HepG2 (cell line): Measurements from ENCODE around the gene ALCAM. TPM values are rescaled to one million over a fixed set of nuclear protein-coding genes. Genes with fewer than 3 reads are reported as not detected.

Source experiments
- ATAC-seq: fragments of 200-7000 bp; cut with Tn5 transposase; 3 replicates; pipeline ENCODE4 v1.9.1; 2020; ENCODE audit warnings: mild to moderate bottlenecking, moderate library complexity
- BruUV-seq: library from RNA; stranded (reverse); fragments of 400-500 nt; replicated peaks from 2 replicates; lab custom pipeline; 2021; lab: Mats Ljungman, UMichigan
- CTCF ChIA-PET: fragments of 300-600 bp; formaldehyde crosslinking; extraction: SDS; loops from one replicate; lab custom pipeline; 2021; ENCODE audit warnings: low total read pairs, inconsistent platforms, low intra/inter-chr PET ratio; lab: Yijun Ruan, JAX
- POLR2A ChIA-PET: fragments of 350-600 bp; sonication (Branson Sonifier 250); formaldehyde crosslinking; loops from one replicate; lab custom pipeline; 2020; ENCODE audit warnings: antibody characterized with exemption, inconsistent platforms; lab: Yijun Ruan, JAX
- DNase-seq: peaks from one replicate; pipeline ENCODE4 v3.0.0-alpha.2; 2015; ENCODE audit warnings: low spot score
- FAIRE-seq: peaks from 3 replicates; lab custom pipeline; 2011; peaks lifted over from hg19 to GRCh38; lab: Jason Lieb, UNC
- H2AFZ ChIP-seq: one replicate; pipeline ENCODE4 v1.6.1; 2011; ENCODE audit warnings: low read length, inconsistent platforms
- H3K27ac ChIP-seq: fragments of 300-600 bp; 3 replicates; pipeline ENCODE4 v1.8.0; 2011; ENCODE audit warnings: mixed run types, mild to moderate bottlenecking, mixed read lengths, low read length, inconsistent platforms; ENCODE audit not compliant: insufficient read depth; ENCODE audit errors: extremely low read length
- H3K27me3 ChIP-seq, 2 experiments: fragments of 200-600 bp in 1 of 2; 2 replicates in 1 of 2; 3 replicates in 1 of 2; pipeline versions ENCODE4 v1.6.0 to v1.8.0; 2011; ENCODE audit warnings: low read length in 2 of 2, mild to moderate bottlenecking in 2 of 2, moderate library complexity in 2 of 2, inconsistent platforms in 1 of 2; ENCODE audit not compliant: insufficient read depth in 2 of 2, control insufficient read depth in 1 of 2
- H3K36me3 ChIP-seq, 2 experiments: fragments of 200-600 bp in 1 of 2; replicated peaks in 1 of 2; 2 replicates in 1 of 2; 3 replicates in 1 of 2; pipeline versions ENCODE4 v1.5.1 to v1.8.0; 2011; ENCODE audit warnings: low read length in 2 of 2, inconsistent platforms in 1 of 2; ENCODE audit not compliant: insufficient read depth in 2 of 2, control insufficient read depth in 1 of 2
- H3K4me1 ChIP-seq: 2 replicates; pipeline ENCODE4 v1.5.1; 2012; ENCODE audit warnings: low read length, inconsistent platforms; ENCODE audit not compliant: insufficient read depth
- H3K4me2 ChIP-seq: 2 replicates; pipeline ENCODE4 v1.6.0; 2011; ENCODE audit warnings: low read depth, low read length, inconsistent platforms
- H3K4me3 ChIP-seq, 3 experiments: fragments of 200-600 bp in 1 of 3; sonication (generic), shearing (Covaris generic) in 1 of 3; replicated peaks in 1 of 3; 2 replicates each; pipeline ENCODE4 v1.5.1; 2011 to 2016; ENCODE audit warnings: low read length in 3 of 3, inconsistent platforms in 2 of 3, low read depth in 2 of 3, mild to moderate bottlenecking in 2 of 3, control low read depth in 1 of 3, mixed read lengths in 1 of 3; ENCODE audit not compliant: insufficient read depth in 1 of 3
- H3K79me2 ChIP-seq: one replicate; pipeline ENCODE4 v1.6.1; 2011; ENCODE audit warnings: low read length, inconsistent platforms; ENCODE audit not compliant: insufficient read depth
- H3K9ac ChIP-seq: 2 replicates; pipeline ENCODE4 v1.6.0; 2011; ENCODE audit warnings: mild to moderate bottlenecking, low read depth, low read length, inconsistent platforms; ENCODE audit not compliant: insufficient read depth
- H3K9me3 ChIP-seq: 2 replicates; pipeline ENCODE4 v1.5.1; 2012; ENCODE audit warnings: mild to moderate bottlenecking, low read length
- H4K20me1 ChIP-seq: 2 replicates; pipeline ENCODE4 v1.6.0; 2011; ENCODE audit warnings: inconsistent platforms, mild to moderate bottlenecking, low read length, moderate library complexity; ENCODE audit not compliant: insufficient read depth
- BRCA1 ChIP-seq: sonication (generic); formaldehyde crosslinking; IDR thresholded peaks from 2 replicates; pipeline ENCODE4 v1.4.0; 2020; ENCODE audit warnings: missing genetic modification reagents
- CENPBD1 ChIP-seq: sonication (generic); formaldehyde crosslinking; IDR thresholded peaks from 2 replicates; pipeline ENCODE4 v1.8.0; 2022; ENCODE audit warnings: missing genetic modification reagents, low read depth, mild to moderate bottlenecking, borderline replicate concordance
- CHCHD3 ChIP-seq: sonication (generic); formaldehyde crosslinking; IDR thresholded peaks from 2 replicates; pipeline ENCODE4 v1.8.0; 2022; ENCODE audit warnings: mild to moderate bottlenecking, missing genetic modification reagents, moderate library complexity
- HES4 ChIP-seq: sonication (generic); formaldehyde crosslinking; IDR thresholded peaks from 2 replicates; pipeline ENCODE4 v1.9.0; 2021; ENCODE audit warnings: mild to moderate bottlenecking, missing genetic modification reagents, borderline replicate concordance
- MXD4 ChIP-seq: IDR thresholded peaks from 2 replicates; pipeline ENCODE4 v1.6.1; 2016; ENCODE audit warnings: mild to moderate bottlenecking, missing biosample characterization, missing genetic modification reagents
- PITX1 ChIP-seq: sonication (generic); formaldehyde crosslinking; IDR thresholded peaks from 2 replicates; pipeline ENCODE4 v1.5.1; 2020; ENCODE audit warnings: mild to moderate bottlenecking, missing genetic modification reagents
- TBL1XR1 ChIP-seq: fragments of 150-350 bp; IDR thresholded peaks from 2 replicates; pipeline ENCODE4 v1.6.1; 2014; ENCODE audit warnings: borderline replicate concordance, low read length; ENCODE audit not compliant: partially characterized antibody
- TBP ChIP-seq: sonication (generic); formaldehyde crosslinking; IDR thresholded peaks from 2 replicates; pipeline ENCODE4 v1.5.0; 2020; ENCODE audit warnings: missing genetic modification reagents
- TRIM22 ChIP-seq: fragments of 450-650 bp; IDR thresholded peaks from 2 replicates; pipeline ENCODE4 v1.6.1; 2017
- ZNF101 ChIP-seq: sonication (generic); formaldehyde crosslinking; IDR thresholded peaks from 2 replicates; pipeline ENCODE4 v1.4.0; 2020; ENCODE audit warnings: mild to moderate bottlenecking, low read depth, missing genetic modification reagents, borderline replicate concordance
- ZNF605 ChIP-seq: sonication (generic); formaldehyde crosslinking; IDR thresholded peaks from 2 replicates; pipeline ENCODE4 v1.8.0; 2022; ENCODE audit warnings: mild to moderate bottlenecking, missing genetic modification reagents
- ZNF691 ChIP-seq: sonication (generic); formaldehyde crosslinking; IDR thresholded peaks from 2 replicates; pipeline ENCODE4 v1.4.0; 2020; ENCODE audit warnings: missing genetic modification reagents, low read depth, mild to moderate bottlenecking, borderline replicate concordance
- ZNF724P ChIP-seq: sonication (generic); formaldehyde crosslinking; IDR thresholded peaks from 2 replicates; pipeline ENCODE4 v1.8.0; 2022; ENCODE audit warnings: missing genetic modification reagents, borderline replicate concordance
- ZNF761 ChIP-seq: sonication (generic); formaldehyde crosslinking; conservative IDR thresholded peaks from 2 replicates; pipeline ENCODE4 v1.4.0; 2020; ENCODE audit warnings: mild to moderate bottlenecking, missing genetic modification reagents
- WGBS: methylation state at CpG from one replicate; pipeline ENCODE4 v1.1.6; 2017; ENCODE audit warnings: low lambda C conversion rate; 5-methylcytosine and 5-hydroxymethylcytosine counted together
- in situ Hi-C: cut with HindIII; loops from 2 replicates; pipeline ENCODE4 v1.10.0; 2017; ENCODE audit warnings: low pct_unique_long_range_greater_than_20kb; ENCODE audit not compliant: extremely low pct_ligation_motif_present
- intact Hi-C: fragments of 100-400 bp; cut with micrococcal nuclease; formaldehyde crosslinking; loops from one replicate; pipeline ENCODE4 v1.10.0; 2022; ENCODE audit not compliant: unreplicated experiment
- polyA plus RNA-seq, 8 experiments: library from polyadenylated mRNA; depleted of rRNA in 3 of 8; stranded (reverse) in 7 of 8; unstranded in 1 of 8; fragments of >200 nt; fragmentation: Illumina TruSeq in 4 of 8; extraction: Trizol in 4 of 8; gene quantifications; 2 replicates each; pipeline versions ENCODE4 v1.2.1 to v1.2.3, GENCODE V29; 2011 to 2016; ENCODE audit warnings: low read depth in 4 of 8, missing spikeins in 1 of 8, mixed read lengths in 1 of 8; ENCODE audit not compliant: insufficient read depth in 1 of 8
- total RNA-seq, 5 experiments: library from RNA; depleted of rRNA; stranded (reverse); fragments of >200 nt; fragmentation: Illumina TruSeq; extraction: Trizol; gene quantifications; 2 replicates each; pipeline ENCODE4 v1.2.3, GENCODE V29; 2016; ENCODE audit warnings: low read depth in 1 of 5

ALCAM gene
- total and polyA plus RNA-seq, 2 of the 13 experiments (the other 11 are each of a cell fraction or from before 2014, with no cell fraction given) = 26.0 to 33.1 TPM

GRCh38 chr3:105614288-105615030 lies 247.8 kb downstream of the ALCAM start:
- Histone ChIP-seq H3K79me2 (no peaks in the 10 kb centered on the region), H3K4me3 (no peak overlapping the region), H3K9me3 (no peaks in the 10 kb centered on the region), H3K27ac (no peak overlapping the region), H3K4me1 (no peaks in the 10 kb centered on the region), H2AFZ (no peak overlapping the region), H3K9ac (no peak overlapping the region), H3K4me2 (no peak overlapping the region), H4K20me1 (no peaks in the 10 kb centered on the region), H3K27me3 (no peaks in the 10 kb centered on the region), H3K36me3 (no peaks in the 10 kb centered on the region)
- ChIA-PET POLR2A (no interaction called here), CTCF (no interaction called here)
- in situ Hi-C loops (no loop called here), intact Hi-C loops (no loop called here)
- TF ChIP-seq CENPBD1 (CRISPR knock-in tag) = no peak
- no peak for TF ChIP-seq ZNF605
- no peak for TF ChIP-seq TBL1XR1
- TF ChIP-seq PITX1 (CRISPR knock-in tag) = no peak
- no peak for TF ChIP-seq TBP
- TF ChIP-seq ZNF691 (CRISPR knock-in tag) = no peak
- no peak for TF ChIP-seq MXD4 (CRISPR knock-in tag)
- FAIRE-seq = no peak
- no TSS peak for BruUV-seq
- DNase-seq = no peak
- no peak for ATAC-seq

GRCh38 chr3:105615814-105616213 lies 249.1 kb downstream of the ALCAM start:
- in situ Hi-C loops (no loop called here), intact Hi-C loops (no loop called here)
- Histone ChIP-seq H3K4me1 (no peaks in the 10 kb centered on the region), H3K9ac (no peak overlapping the region), H2AFZ (no peak overlapping the region), H3K27me3 (no peaks in the 10 kb centered on the region), H3K36me3 (no peaks in the 10 kb centered on the region), H3K27ac (no peak overlapping the region), H3K4me3 (no peak overlapping the region), H4K20me1 (no peaks in the 10 kb centered on the region), H3K79me2 (no peaks in the 10 kb centered on the region), H3K9me3 (no peaks in the 10 kb centered on the region), H3K4me2 (no peak overlapping the region)
- POLR2A ChIA-PET = no interaction called here
- FAIRE-seq (no peak), ATAC-seq (no peak), DNase-seq (no peak)
- BruUV-seq = no TSS peak
- WGBS = 18% methylated on average over 3 of the region's 3 CpGs
- TF ChIP-seq TRIM22 (no peak), CHCHD3 (CRISPR knock-in tag) (no peak), HES4 (no peak), ZNF101 (CRISPR knock-in tag) (no peak), ZNF724P (CRISPR knock-in tag) (no peak), BRCA1 (CRISPR knock-in tag) (no peak), ZNF761 (CRISPR knock-in tag) (no peak)
- TF ChIP-seq, all 625 proteins: peak for 0
- CTCF ChIA-PET = no interaction called here
